Measurements from ENCODE around the gene DNAJC3.
"Not testable (repeated sequence)": the region's sequence is repeated elsewhere in the genome, so short reads cannot be mapped to it uniquely, and the experiment has no call there.

The DNAJC3 gene

DNA sequence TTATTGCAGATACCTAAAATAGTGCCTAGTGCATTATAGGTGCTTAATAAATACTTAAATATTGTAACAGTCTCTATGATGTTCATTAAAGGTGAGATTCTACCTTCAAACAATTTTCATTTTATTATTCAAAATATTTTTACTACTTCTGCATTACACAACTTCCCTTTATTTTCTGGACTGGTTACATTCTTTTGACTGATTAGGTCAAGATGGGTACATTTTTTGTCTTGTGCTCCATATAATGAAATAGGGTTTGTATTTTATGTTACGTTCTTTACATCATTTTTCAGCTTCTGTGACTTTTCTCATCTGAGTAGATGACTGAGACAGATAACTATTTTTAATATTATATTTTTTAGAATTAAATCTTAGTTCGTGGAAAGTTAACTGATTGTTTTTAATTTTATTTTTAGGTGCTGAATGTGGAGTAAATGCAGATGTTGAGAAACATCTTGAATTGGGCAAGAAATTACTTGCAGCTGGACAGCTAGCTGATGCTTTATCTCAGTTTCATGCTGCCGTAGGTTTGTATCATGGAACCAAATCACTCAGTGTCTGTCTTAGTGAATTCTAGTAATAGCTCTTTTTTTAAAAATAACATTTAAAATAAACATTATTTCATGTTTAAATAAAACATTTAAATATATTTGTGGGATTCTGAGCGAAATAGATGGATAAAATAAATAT, 32.0 kb downstream of the DNAJC3 start:
- TF ChIP-seq CTCF (IDR thresholded peaks at IDR 0.05; ENCODE audit: control extremely low read depth, extremely low read depth, low read depth, missing control alignments), result no peak
- no peak for DNase-seq (ENCODE audit: extremely low spot score)
- CTCF ChIA-PET, result interaction anchor here (1.2 kb wide), 1 partner anchor 10 kb away, joined by 3 read pairs; no protein-coding TSS in a partner anchor
- POLR2A ChIA-PET, result no interaction called here

- no peak for DNase-seq (ENCODE audit: extremely low spot score)
- POLR2A ChIA-PET, result no interaction called here
- CTCF ChIA-PET, result no interaction called here
- no peak for TF ChIP-seq CTCF (IDR thresholded peaks at IDR 0.05; ENCODE audit: control extremely low read depth, extremely low read depth, low read depth, missing control alignments)
Measured at GRCh38 chr13:95710313-95710712, 33.4 kb downstream of the DNAJC3 start.

- CTCF ChIA-PET; DNase-seq (ENCODE audit: extremely low spot score); POLR2A ChIA-PET: not testable (repeated sequence)
Measured at GRCh38 chr13:95712846-95713245, 35.9 kb downstream of the DNAJC3 start.

DNA sequence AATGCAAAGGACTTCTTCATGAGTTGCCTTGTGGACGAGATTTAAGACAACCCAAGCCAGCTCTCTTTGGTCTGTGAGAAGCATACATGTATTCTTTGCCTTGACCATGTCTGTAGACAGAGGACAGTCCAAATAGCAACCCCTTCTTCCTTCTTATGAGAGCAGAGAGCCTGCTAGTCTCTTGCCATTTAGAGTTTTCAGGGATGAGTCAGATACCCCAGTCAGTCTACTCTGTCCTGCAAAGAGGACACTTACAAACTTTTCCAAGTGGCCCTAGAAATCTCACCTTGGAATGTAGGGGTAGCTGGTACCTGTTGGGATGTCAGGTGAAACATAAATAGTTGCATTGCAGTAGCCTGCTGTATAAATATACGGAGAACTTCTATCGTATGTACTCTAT, 36.7 kb downstream of the DNAJC3 start:
- no peak for DNase-seq (ENCODE audit: extremely low spot score)
- POLR2A ChIA-PET, result no interaction called here
- CTCF ChIA-PET, result no interaction called here
- no peak for TF ChIP-seq CTCF (IDR thresholded peaks at IDR 0.05; ENCODE audit: control extremely low read depth, extremely low read depth, low read depth, missing control alignments)

- DNase-seq (ENCODE audit: extremely low spot score), result no peak
- POLR2A ChIA-PET, result no interaction called here
- CTCF ChIA-PET, result interaction anchor here (1.0 to 1.4 kb wide), 2 partner anchors 17 to 32 kb away, joined by 3 read pairs; no protein-coding TSS in a partner anchor
- TF ChIP-seq CTCF (IDR thresholded peaks at IDR 0.05; ENCODE audit: control extremely low read depth, extremely low read depth, low read depth, missing control alignments), result no peak
Measured at GRCh38 chr13:95714142-95714832, 37.3 kb downstream of the DNAJC3 start.

- ChIA-PET CTCF (no interaction called here), POLR2A (no interaction called here)
- TF ChIP-seq CTCF (IDR thresholded peaks at IDR 0.05; ENCODE audit: control extremely low read depth, extremely low read depth, low read depth, missing control alignments), result no peak
- DNase-seq (ENCODE audit: extremely low spot score), result no peak
Measured at GRCh38 chr13:95716231-95716630, 39.3 kb downstream of the DNAJC3 start.

DNA sequence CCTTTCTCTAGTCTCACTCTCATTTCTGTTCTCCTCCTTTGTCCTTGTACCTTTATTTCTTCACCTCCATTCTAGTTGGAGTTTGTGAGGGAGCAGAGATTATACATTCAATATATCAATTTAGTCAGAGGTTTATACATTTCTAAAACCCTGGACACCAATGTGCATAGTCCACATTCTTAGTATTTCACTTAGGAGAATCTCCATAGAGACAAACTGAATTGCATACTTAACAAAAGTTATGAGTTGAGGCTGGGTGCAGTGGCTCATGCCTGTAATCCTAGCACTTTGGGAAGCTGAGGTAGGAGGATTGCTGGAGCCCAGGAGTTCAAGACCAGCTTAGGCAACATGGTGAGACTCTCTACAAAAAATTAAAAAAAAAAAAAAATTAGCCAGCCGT, 45.3 kb downstream of the DNAJC3 start:
- CTCF ChIA-PET, result no interaction called here
- DNase-seq (ENCODE audit: extremely low spot score), result no peak
- POLR2A ChIA-PET, result no interaction called here
- no peak for TF ChIP-seq CTCF (IDR thresholded peaks at IDR 0.05; ENCODE audit: control extremely low read depth, extremely low read depth, low read depth, missing control alignments)
